ENCODE data around the gene SLC22A15.

The SLC22A15 gene

GRCh38 chr1:116105996-116106395, 129.7 kb downstream of the SLC22A15 start (continued):
- TF ChIP-seq TSHZ2 (CRISPR knock-in tag; IDR thresholded peaks at IDR 0.05) (no peak), TOX (CRISPR knock-in tag; IDR thresholded peaks at IDR 0.05; ENCODE audit: borderline replicate concordance) (no peak), CSDC2 (CRISPR knock-in tag; IDR thresholded peaks at IDR 0.05) (no peak), PATZ1 (CRISPR knock-in tag; IDR thresholded peaks at IDR 0.05; ENCODE audit: borderline replicate concordance) (no peak), ESRRG (CRISPR knock-in tag; IDR thresholded peaks at IDR 0.05) (no peak), ZC3H10 (CRISPR knock-in tag; IDR thresholded peaks at IDR 0.05) (no peak), BACH2 (CRISPR knock-in tag; IDR thresholded peaks at IDR 0.05; ENCODE audit: borderline replicate concordance) (no peak), ISL1 (CRISPR knock-in tag; IDR thresholded peaks at IDR 0.05) (no peak), ZFP30 (CRISPR knock-in tag; IDR thresholded peaks at IDR 0.05) (no peak)

GRCh38 chr1:116106646-116107045, 130.3 kb downstream of the SLC22A15 start:
- no peak for ATAC-seq
- TF ChIP-seq PPARA (CRISPR knock-in tag; IDR thresholded peaks at IDR 0.05; ENCODE audit: borderline replicate concordance) (no peak), TCF4 (CRISPR knock-in tag; IDR thresholded peaks at IDR 0.05; ENCODE audit: borderline replicate concordance) (no peak)

GRCh38 chr1:116107371-116107770, 131.1 kb downstream of the SLC22A15 start:
- TF ChIP-seq PATZ1 (CRISPR knock-in tag; IDR thresholded peaks at IDR 0.05; ENCODE audit: borderline replicate concordance) (no peak), ZNF8 (CRISPR knock-in tag; IDR thresholded peaks at IDR 0.05) (no peak), ARNTL (CRISPR knock-in tag; IDR thresholded peaks at IDR 0.05; ENCODE audit: borderline replicate concordance, low read depth) (no peak), OSR1 (CRISPR knock-in tag; IDR thresholded peaks at IDR 0.05) (no peak), TOX (CRISPR knock-in tag; IDR thresholded peaks at IDR 0.05; ENCODE audit: borderline replicate concordance) (no peak), SNAI2 (CRISPR knock-in tag; IDR thresholded peaks at IDR 0.05) (no peak), GLIS3 (CRISPR knock-in tag; IDR thresholded peaks at IDR 0.05) (no peak), ZFP3 (CRISPR knock-in tag; IDR thresholded peaks at IDR 0.05) (no peak), ISL1 (CRISPR knock-in tag; IDR thresholded peaks at IDR 0.05) (no peak), ZNF70 (CRISPR knock-in tag; IDR thresholded peaks at IDR 0.05) (no peak), TCF4 (CRISPR knock-in tag; IDR thresholded peaks at IDR 0.05; ENCODE audit: borderline replicate concordance) (no peak), CSRNP3 (CRISPR knock-in tag; IDR thresholded peaks at IDR 0.05) (no peak), TSHZ2 (CRISPR knock-in tag; IDR thresholded peaks at IDR 0.05) (no peak), ESRRG (CRISPR knock-in tag; IDR thresholded peaks at IDR 0.05) (no peak), ZC3H10 (CRISPR knock-in tag; IDR thresholded peaks at IDR 0.05) (no peak), ZNF565 (CRISPR knock-in tag; conservative IDR thresholded peaks at IDR 0.05; ENCODE audit: low read depth) (no peak), ZFP30 (CRISPR knock-in tag; IDR thresholded peaks at IDR 0.05) (no peak), PPARA (CRISPR knock-in tag; IDR thresholded peaks at IDR 0.05; ENCODE audit: borderline replicate concordance) (no peak), BACH2 (CRISPR knock-in tag; IDR thresholded peaks at IDR 0.05; ENCODE audit: borderline replicate concordance) (no peak)
- ATAC-seq: no peak
